Epithelial cell of proximal tubule (primary cell): ENCODE measurements around the gene PROCA1. TPM values are rescaled to one million over a fixed set of nuclear protein-coding genes. Genes with fewer than 3 reads are reported as not detected.

Experiments used
- DNase-seq: peaks from one replicate; pipeline ENCODE4 v3.0.0-alpha.2; 2011; ENCODE audit warnings: low read depth
- H3K4me3 ChIP-seq: 2 replicates; pipeline ENCODE4 v1.5.1; 2011; ENCODE audit warnings: low read depth, mild to moderate bottlenecking, low read length
- CTCF ChIP-seq: conservative IDR thresholded peaks from 2 replicates; pipeline ENCODE4 v1.5.1; 2012; ENCODE audit warnings: low read depth, mild to moderate bottlenecking, low read length
- total RNA-seq: library from RNA; depleted of rRNA; stranded (reverse); fragments of >200 nt; gene quantifications from 2 replicates; pipeline ENCODE4 v1.2.3, GENCODE V29; 2015

The PROCA1 gene
- total RNA-seq, 1 donor from 2014 or later, result under 0.01 TPM

GRCh38 chr17:28747051-28747691, 35.5 kb upstream of the PROCA1 start:
- no peak for TF ChIP-seq CTCF
- peak overlapping the region; percentile 97 for H3K4me3 ChIP-seq
- no peak for DNase-seq

- TF ChIP-seq CTCF, result peak; percentile 4
- no peak for DNase-seq
- peak overlapping the region; percentile 97 for H3K4me3 ChIP-seq
Measured at GRCh38 chr17:28746611-28747050, 34.9 kb upstream of the PROCA1 start.

GRCh38 chr17:28745786-28746411, 34.2 kb upstream of the PROCA1 start:
- TF ChIP-seq CTCF, result no peak
- H3K4me3 ChIP-seq, result peak overlapping the region; percentile 97
- DNase-seq, result no peak

- H3K4me3 ChIP-seq, result peak overlapping the region; percentile 97
- no peak for TF ChIP-seq CTCF
- no peak for DNase-seq
Measured at GRCh38 chr17:28744972-28745785, 33.5 kb upstream of the PROCA1 start.

- peak overlapping the region; percentile 97 for H3K4me3 ChIP-seq
- no peak for DNase-seq
- no peak for TF ChIP-seq CTCF
Measured at GRCh38 chr17:28744104-28744971, 32.6 kb upstream of the PROCA1 start.
